ENCODE results near the gene BCL2.

The BCL2 gene

GRCh38 chr18:63307551-63308200, 11.9 kb downstream of the BCL2 start:
- no peak for DNase-seq

- DNase-seq = no peak
These were observed 12.6 kb downstream of the BCL2 start for GRCh38 chr18:63306819-63307550.

GRCh38 chr18:63306249-63306648, 13.3 kb downstream of the BCL2 start:
- no peak for DNase-seq

GRCh38 chr18:63303547-63303946, 16.0 kb downstream of the BCL2 start:
- DNase-seq = no peak

GRCh38 chr18:63302636-63303405, 16.7 kb downstream of the BCL2 start:
- DNase-seq = no peak

- no peak for DNase-seq
These were observed 17.3 kb downstream of the BCL2 start for GRCh38 chr18:63302220-63302619.

- DNase-seq = no peak
These were observed 18.1 kb downstream of the BCL2 start for GRCh38 chr18:63301434-63301833.

GRCh38 chr18:63299837-63300745, 19.5 kb downstream of the BCL2 start:
- no peak for DNase-seq

GRCh38 chr18:63298400-63299365, 20.9 kb downstream of the BCL2 start:
- DNase-seq = no peak

- DNase-seq = no peak
These were observed 21.7 kb downstream of the BCL2 start for GRCh38 chr18:63297687-63298399.

GRCh38 chr18:63293935-63294334, 25.6 kb downstream of the BCL2 start:
- no peak for DNase-seq

GRCh38 chr18:63292831-63293683, 26.5 kb downstream of the BCL2 start:
- no peak for DNase-seq

- no peak for DNase-seq
These were observed 28.3 kb downstream of the BCL2 start for GRCh38 chr18:63291278-63291677.

GRCh38 chr18:63290821-63291200, 28.8 kb downstream of the BCL2 start:
- DNase-seq = no peak

GRCh38 chr18:63290166-63290820, 29.3 kb downstream of the BCL2 start:
- no peak for DNase-seq

- no peak for DNase-seq
These were observed 31.3 kb downstream of the BCL2 start for GRCh38 chr18:63288311-63288710.

- DNase-seq = no peak
These were observed 31.8 kb downstream of the BCL2 start for GRCh38 chr18:63287691-63288220.

- no peak for DNase-seq
These were observed 32.6 kb downstream of the BCL2 start for GRCh38 chr18:63286926-63287325.
